Erythroblast (primary cell): ENCODE results near the gene FAM149A.

Source experiments
- GATA1 ChIP-seq: IDR thresholded peaks from 2 replicates; pipeline ENCODE4 v1.6.1; 2011; ENCODE audit warnings: low read depth, mild to moderate bottlenecking, control low read depth, low read length, moderate library complexity
- POLR2A ChIP-seq: IDR thresholded peaks from 2 replicates; pipeline ENCODE4 v1.6.1; 2011; ENCODE audit warnings: mild to moderate bottlenecking, low read length

DNA sequence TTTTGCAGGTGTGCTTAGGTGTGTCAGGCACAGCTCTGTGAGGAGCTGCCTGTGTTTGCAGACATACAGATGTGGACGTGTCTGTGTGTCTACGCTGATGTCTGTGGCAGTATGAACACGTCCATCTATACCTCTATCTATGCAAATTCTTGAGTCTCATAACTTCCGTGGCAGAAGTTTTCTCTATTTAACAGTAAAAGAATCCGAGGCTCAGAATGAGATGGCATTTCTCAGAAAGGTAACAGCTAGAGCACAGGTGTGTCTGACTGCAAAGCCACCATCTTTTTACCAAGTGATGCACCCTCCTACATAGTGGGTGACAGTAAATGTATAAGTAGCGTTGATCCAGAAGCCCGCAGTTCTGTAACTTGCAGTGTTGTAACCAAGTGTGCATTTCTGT lies 47.0 kb downstream of the FAM149A start:
- TF ChIP-seq POLR2A (no peak), GATA1 (no peak)
